ENCODE data around the gene CCL16.

DNA sequence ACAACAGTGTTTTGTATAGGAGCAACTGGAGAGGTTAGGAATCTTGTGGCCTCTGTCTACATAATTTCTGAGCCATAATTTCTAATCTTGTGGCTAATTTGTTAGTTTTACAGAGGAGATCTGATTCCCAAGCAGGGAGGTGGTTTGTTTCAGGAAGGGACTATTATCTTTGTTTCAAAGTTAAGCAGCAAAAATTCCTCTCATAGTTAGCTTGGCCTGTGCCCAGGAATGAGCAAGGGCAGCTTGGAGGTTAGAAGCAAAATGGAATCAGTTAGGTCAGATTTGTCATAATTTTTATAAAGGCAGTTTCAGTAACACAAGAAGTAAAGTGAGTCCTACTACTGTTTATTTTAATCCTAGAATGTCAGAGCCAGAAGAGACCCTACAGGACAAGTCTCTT, 48.7 kb downstream of the CCL16 start:
- TF ChIP-seq, protein P1, sequence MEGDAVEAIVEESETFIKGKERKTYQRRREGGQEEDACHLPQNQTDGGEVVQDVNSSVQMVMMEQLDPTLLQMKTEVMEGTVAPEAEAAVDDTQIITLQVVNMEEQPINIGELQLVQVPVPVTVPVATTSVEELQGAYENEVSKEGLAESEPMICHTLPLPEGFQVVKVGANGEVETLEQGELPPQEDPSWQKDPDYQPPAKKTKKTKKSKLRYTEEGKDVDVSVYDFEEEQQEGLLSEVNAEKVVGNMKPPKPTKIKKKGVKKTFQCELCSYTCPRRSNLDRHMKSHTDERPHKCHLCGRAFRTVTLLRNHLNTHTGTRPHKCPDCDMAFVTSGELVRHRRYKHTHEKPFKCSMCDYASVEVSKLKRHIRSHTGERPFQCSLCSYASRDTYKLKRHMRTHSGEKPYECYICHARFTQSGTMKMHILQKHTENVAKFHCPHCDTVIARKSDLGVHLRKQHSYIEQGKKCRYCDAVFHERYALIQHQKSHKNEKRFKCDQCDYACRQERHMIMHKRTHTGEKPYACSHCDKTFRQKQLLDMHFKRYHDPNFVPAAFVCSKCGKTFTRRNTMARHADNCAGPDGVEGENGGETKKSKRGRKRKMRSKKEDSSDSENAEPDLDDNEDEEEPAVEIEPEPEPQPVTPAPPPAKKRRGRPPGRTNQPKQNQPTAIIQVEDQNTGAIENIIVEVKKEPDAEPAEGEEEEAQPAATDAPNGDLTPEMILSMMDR (IDR thresholded peaks at IDR 0.05): no peak
- TF ChIP-seq EZH2 (IDR thresholded peaks at IDR 0.05; ENCODE audit: borderline replicate concordance, insufficient read depth, low read depth, low read length, poor library complexity, severe bottlenecking): no peak
